Hepatocyte (in vitro differentiated cells): ENCODE results near the gene CRTC2. TPM values are rescaled to one million over a fixed set of nuclear protein-coding genes. Genes with fewer than 3 reads are reported as not detected.

Experiments
- DNase-seq: peaks from one replicate; pipeline ENCODE4 v3.0.0-alpha.2; 2016; ENCODE audit warnings: low spot score
- H2AFZ ChIP-seq: fragments of 200-600 bp; sonication (generic); 2 replicates; pipeline ENCODE4 v1.6.0; 2016; ENCODE audit warnings: antibody characterized with exemption, mild to moderate bottlenecking
- H3K27ac ChIP-seq: fragments of 200-600 bp; sonication (generic); 2 replicates; pipeline ENCODE4 v1.5.1; 2016; ENCODE audit warnings: mild to moderate bottlenecking
- H3K27me3 ChIP-seq: fragments of 200-600 bp; sonication (generic); 2 replicates; pipeline ENCODE4 v1.6.1; 2016
- H3K36me3 ChIP-seq: fragments of 200-600 bp; sonication (generic); replicated peaks from 2 replicates; pipeline ENCODE4 v1.5.1; 2016; ENCODE audit warnings: low read depth; ENCODE audit not compliant: insufficient read depth
- H3K4me1 ChIP-seq: fragments of 200-600 bp; sonication (generic); 2 replicates; pipeline ENCODE4 v1.5.1; 2016; ENCODE audit warnings: mild to moderate bottlenecking, moderate library complexity; ENCODE audit not compliant: insufficient read depth
- H3K4me2 ChIP-seq: fragments of 200-600 bp; sonication (generic); 2 replicates; pipeline ENCODE4 v1.6.0; 2016
- H3K4me3 ChIP-seq: fragments of 200-600 bp; sonication (generic); 2 replicates; pipeline ENCODE4 v1.5.1; 2016; ENCODE audit warnings: mild to moderate bottlenecking
- H3K79me2 ChIP-seq: fragments of 200-600 bp; sonication (generic); 2 replicates; pipeline ENCODE4 v1.6.0; 2017; ENCODE audit warnings: mild to moderate bottlenecking
- H3K9me2 ChIP-seq: fragments of 200-600 bp; sonication (generic); replicated peaks from 2 replicates; pipeline ENCODE4 v1.6.0; 2017; ENCODE audit warnings: mild to moderate bottlenecking; ENCODE audit not compliant: insufficient read depth
- H3K9me3 ChIP-seq: fragments of 200-600 bp; sonication (generic); 2 replicates; pipeline ENCODE4 v1.5.1; 2016; ENCODE audit warnings: low read depth, mild to moderate bottlenecking
- H4K20me1 ChIP-seq: fragments of 200-600 bp; sonication (generic); 2 replicates; pipeline ENCODE4 v1.6.0; 2016; ENCODE audit warnings: mild to moderate bottlenecking; ENCODE audit not compliant: insufficient read depth, poor library complexity, severe bottlenecking
- CTCF ChIP-seq: fragments of 200-600 bp; sonication (generic); IDR thresholded peaks from 2 replicates; pipeline ENCODE4 v1.5.1; 2016; ENCODE audit warnings: antibody characterized with exemption, mild to moderate bottlenecking; ENCODE audit not compliant: poor library complexity
- EZH2 ChIP-seq: fragments of 200-600 bp; sonication (generic); IDR thresholded peaks from 2 replicates; pipeline ENCODE4 v1.6.1; 2016; ENCODE audit warnings: antibody characterized with exemption, mild to moderate bottlenecking, borderline replicate concordance
- EZH2phosphoT487 ChIP-seq: fragments of 200-600 bp; sonication (generic); IDR thresholded peaks from one replicate; pipeline ENCODE4 v1.6.1; 2018; ENCODE audit warnings: antibody characterized with exemption, mild to moderate bottlenecking, low read depth, moderate library complexity; ENCODE audit not compliant: unreplicated experiment, severe bottlenecking
- WGBS: methylation state at CpG from one replicate; pipeline ENCODE4 v1.1.6; 2016; ENCODE audit warnings: low lambda C conversion rate; ENCODE audit errors: missing lambda C conversion rate; 5-methylcytosine and 5-hydroxymethylcytosine counted together
- polyA plus RNA-seq: library from polyadenylated mRNA; unstranded; fragments of >200 nt; fragmentation: Nextera tagmentation; extraction: Ambion mirVana; gene quantifications from 2 replicates; pipeline ENCODE4 v1.2.1, GENCODE V29; 2016
- total RNA-seq: library from RNA; depleted of rRNA; stranded (reverse); fragments of >200 nt; gene quantifications from 2 replicates; pipeline ENCODE4 v1.2.3, GENCODE V29; 2014

The CRTC2 gene
- total and polyA plus RNA-seq, 2 experiments from 2014 or later, result 10.5 to 28.0 TPM

- Histone ChIP-seq H3K27me3 (no peaks in the 10 kb centered on the region), H3K4me1 (peaks cover 14% of the 10 kb centered on the region), H3K79me2 (peaks cover 31% of the 10 kb centered on the region), H3K27ac (peak overlapping the region; percentile 93), H3K9me2 (no peaks in the 10 kb centered on the region), H3K9me3 (no peaks in the 10 kb centered on the region), H3K4me3 (peak overlapping the region; percentile 75), H2AFZ (peak overlapping the region; percentile 72), H3K4me2 (peak overlapping the region; percentile 99), H4K20me1 (peaks cover 3% of the 10 kb centered on the region), H3K36me3 (no peaks in the 10 kb centered on the region)
- TF ChIP-seq EZH2, result no peak
- no peak for TF ChIP-seq CTCF
- no peak for TF ChIP-seq EZH2phosphoT487
- DNase-seq, result no peak
- 79% methylated on average over 9 of the region's 9 CpGs for WGBS
These were observed 20.0 kb upstream of the CRTC2 start for GRCh38 chr1:153978274-153978909.

GRCh38 chr1:153977250-153978240 lies 19.1 kb upstream of the CRTC2 start, which contains the start of gene JTB:
JTB (minus strand) TSS chr1:153977674; CDS start chr1:153977252, 422 bp downstream.
- Histone ChIP-seq H4K20me1 (peaks cover 3% of the 10 kb centered on the region), H3K27ac (peak within 1 kb of the TSS; percentile 93), H3K4me2 (peak within 1 kb of the TSS; percentile 99), H3K36me3 (no peaks in the 10 kb centered on the region), H3K4me3 (peak within 1 kb of the TSS; percentile 75), H3K4me1 (peaks cover 14% of the 10 kb centered on the region), H2AFZ (peak within 1 kb of the TSS; percentile 72), H3K9me2 (no peaks in the 10 kb centered on the region), H3K9me3 (no peaks in the 10 kb centered on the region), H3K27me3 (no peaks in the 10 kb centered on the region), H3K79me2 (peaks cover 27% of the 10 kb centered on the region)
- 1% methylated on average over 74 of the region's 75 CpGs for WGBS
- TF ChIP-seq EZH2, result no peak
- TF ChIP-seq EZH2phosphoT487, result no peak
- no peak for TF ChIP-seq CTCF
- peak; percentile 93 for DNase-seq

- no peaks in the 10 kb centered on the region for H3K9me3 ChIP-seq
- H4K20me1 ChIP-seq, result peaks cover 3% of the 10 kb centered on the region
- peaks cover 27% of the 10 kb centered on the region for H3K79me2 ChIP-seq
- peaks cover 14% of the 10 kb centered on the region for H3K4me1 ChIP-seq
- peak overlapping the region; percentile 75 for H3K4me3 ChIP-seq
- no peak for DNase-seq
- H2AFZ ChIP-seq, result peak overlapping the region; percentile 72
- H3K4me2 ChIP-seq, result peak overlapping the region; percentile 99
- H3K36me3 ChIP-seq, result no peaks in the 10 kb centered on the region
- WGBS, result 1% methylated on average over 16 of the region's 16 CpGs
- TF ChIP-seq EZH2 (no peak), CTCF (no peak), EZH2phosphoT487 (no peak)
- H3K27me3 ChIP-seq, result no peaks in the 10 kb centered on the region
- H3K27ac ChIP-seq, result peak overlapping the region; percentile 93
- H3K9me2 ChIP-seq, result no peaks in the 10 kb centered on the region
These were observed 18.4 kb upstream of the CRTC2 start for GRCh38 chr1:153976819-153977249.
